Osteocyte (in vitro differentiated cells): ENCODE results near the gene DYNC2H1. TPM values are rescaled to one million over a fixed set of nuclear protein-coding genes. Genes with fewer than 3 reads are reported as not detected.

Experiments used
- DNase-seq: peaks from one replicate; pipeline ENCODE4 v3.0.0; 2021; ENCODE audit warnings: mixed read lengths; ENCODE audit not compliant: unreplicated experiment; ENCODE audit errors: extremely low spot score
- H3K27ac Mint-ChIP-seq: one replicate; pipeline ENCODE4 v1.8.0; 2021; ENCODE audit warnings: mild to moderate bottlenecking, mixed read lengths; ENCODE audit not compliant: unreplicated experiment
- H3K27me3 Mint-ChIP-seq: one replicate; pipeline ENCODE4 v1.8.0; 2021; ENCODE audit warnings: mixed read lengths; ENCODE audit not compliant: unreplicated experiment
- H3K36me3 Mint-ChIP-seq: one replicate; pipeline ENCODE4 v1.8.0; 2021; ENCODE audit warnings: mixed read lengths; ENCODE audit not compliant: unreplicated experiment
- H3K4me1 Mint-ChIP-seq: one replicate; pipeline ENCODE4 v1.8.0; 2021; ENCODE audit warnings: mixed read lengths; ENCODE audit not compliant: unreplicated experiment
- H3K4me3 Mint-ChIP-seq: one replicate; pipeline ENCODE4 v1.8.0; 2021; ENCODE audit warnings: mild to moderate bottlenecking, moderate library complexity, mixed read lengths; ENCODE audit not compliant: unreplicated experiment
- H3K9me3 Mint-ChIP-seq: one replicate; pipeline ENCODE4 v1.8.0; 2021; ENCODE audit warnings: mixed read lengths; ENCODE audit not compliant: unreplicated experiment
- CTCF ChIP-seq: fragments of 200-600 bp; sonication (generic); IDR thresholded peaks from 2 replicates; pipeline ENCODE4 v1.5.0; 2021; ENCODE audit warnings: antibody characterized with exemption, mild to moderate bottlenecking, moderate library complexity
- total RNA-seq: library from RNA; stranded (reverse); gene quantifications from 2 replicates; pipeline ENCODE4 v1.2.1, GENCODE V29; 2021

DYNC2H1 gene
- total RNA-seq, 1 donor from 2014 or later = 23.4 TPM

- Mint-ChIP-seq H3K27ac (no peak overlapping the region), H3K4me1 (peaks cover 2% of the 10 kb centered on the region), H3K4me3 (no peak overlapping the region), H3K27me3 (no peaks in the 10 kb centered on the region), H3K36me3 (peaks cover 5% of the 10 kb centered on the region), H3K9me3 (no peaks in the 10 kb centered on the region)
- TF ChIP-seq CTCF = no peak
- no peak for DNase-seq
These were observed 362.3 kb downstream of the DYNC2H1 start for GRCh38 chr11:103471546-103471945.

- Mint-ChIP-seq H3K4me1 (peaks cover 5% of the 10 kb centered on the region), H3K27me3 (no peaks in the 10 kb centered on the region), H3K9me3 (no peaks in the 10 kb centered on the region), H3K4me3 (no peak overlapping the region), H3K36me3 (no peaks in the 10 kb centered on the region), H3K27ac (no peak overlapping the region)
- DNase-seq = no peak
- TF ChIP-seq CTCF = no peak
These were observed 367.6 kb downstream of the DYNC2H1 start for GRCh38 chr11:103476874-103477273.

GRCh38 chr11:103480421-103480820 lies 371.2 kb downstream of the DYNC2H1 start:
- no peak overlapping the region for H3K27ac Mint-ChIP-seq
- peaks cover 5% of the 10 kb centered on the region for H3K9me3 Mint-ChIP-seq
- no peak overlapping the region for H3K4me3 Mint-ChIP-seq
- DNase-seq = no peak
- no peaks in the 10 kb centered on the region for H3K27me3 Mint-ChIP-seq
- peaks cover 5% of the 10 kb centered on the region for H3K4me1 Mint-ChIP-seq
- H3K36me3 Mint-ChIP-seq = no peaks in the 10 kb centered on the region
- no peak for TF ChIP-seq CTCF

GRCh38 chr11:103483996-103484395 lies 374.8 kb downstream of the DYNC2H1 start:
- H3K4me3 Mint-ChIP-seq = no peak overlapping the region
- no peaks in the 10 kb centered on the region for H3K36me3 Mint-ChIP-seq
- TF ChIP-seq CTCF = no peak
- DNase-seq = no peak
- no peaks in the 10 kb centered on the region for H3K27me3 Mint-ChIP-seq
- peaks cover 2% of the 10 kb centered on the region for H3K4me1 Mint-ChIP-seq
- no peak overlapping the region for H3K27ac Mint-ChIP-seq
- peaks cover 5% of the 10 kb centered on the region for H3K9me3 Mint-ChIP-seq

- peaks cover 5% of the 10 kb centered on the region for H3K9me3 Mint-ChIP-seq
- H3K36me3 Mint-ChIP-seq = no peaks in the 10 kb centered on the region
- peaks cover 2% of the 10 kb centered on the region for H3K4me1 Mint-ChIP-seq
- no peak for TF ChIP-seq CTCF
- no peak for DNase-seq
- H3K27me3 Mint-ChIP-seq = no peaks in the 10 kb centered on the region
- no peak overlapping the region for H3K27ac Mint-ChIP-seq
- no peak overlapping the region for H3K4me3 Mint-ChIP-seq
These were observed 375.3 kb downstream of the DYNC2H1 start for GRCh38 chr11:103484545-103484944.
